Thyroid gland (tissue), 4 donors: Measurements from ENCODE around the gene KIAA1191.

ENCODE experiments used
- POLR2A ChIP-seq, 2 donors: fragments of 450-650 bp; IDR thresholded peaks; one replicate each; pipeline ENCODE4 v1.6.1; 2017; ENCODE audit warnings: antibody characterized with exemption in 2 of 2, mild to moderate bottlenecking in 2 of 2, moderate library complexity in 1 of 2
- TF ChIP-seq, protein P1 (sequence below), 6 experiments: fragments of 200-600 bp in 3 of 6; fragments of 450-650 bp in 3 of 6; sonication (generic) in 3 of 6; IDR thresholded peaks; one replicate each; pipeline ENCODE4 v1.5.1; 2016 to 2019; ENCODE audit warnings: antibody characterized with exemption in 6 of 6, mild to moderate bottlenecking in 2 of 6, inconsistent platforms in 1 of 6, moderate library complexity in 1 of 6

DNA sequence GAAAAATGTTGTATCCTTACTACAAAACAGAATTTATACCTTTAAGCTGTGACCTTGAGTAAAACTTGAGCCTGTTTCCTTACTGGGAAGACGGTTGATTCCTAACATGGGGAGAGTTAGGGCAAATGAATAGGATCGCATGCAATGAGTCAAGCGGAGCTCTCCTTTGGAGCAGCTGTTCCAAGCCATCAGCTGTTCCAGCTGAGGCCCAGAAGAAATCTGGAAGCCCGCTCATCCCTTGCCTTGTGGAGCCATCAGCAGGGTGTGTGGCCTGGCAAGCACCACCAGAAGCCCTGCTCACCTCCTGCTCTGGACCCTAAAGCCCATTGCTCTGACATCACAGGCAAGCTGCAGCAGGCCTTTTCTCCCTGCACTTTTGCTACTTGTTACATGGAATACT is 8.0 kb downstream of the KIAA1191 start:
- TF ChIP-seq, protein P1, sequence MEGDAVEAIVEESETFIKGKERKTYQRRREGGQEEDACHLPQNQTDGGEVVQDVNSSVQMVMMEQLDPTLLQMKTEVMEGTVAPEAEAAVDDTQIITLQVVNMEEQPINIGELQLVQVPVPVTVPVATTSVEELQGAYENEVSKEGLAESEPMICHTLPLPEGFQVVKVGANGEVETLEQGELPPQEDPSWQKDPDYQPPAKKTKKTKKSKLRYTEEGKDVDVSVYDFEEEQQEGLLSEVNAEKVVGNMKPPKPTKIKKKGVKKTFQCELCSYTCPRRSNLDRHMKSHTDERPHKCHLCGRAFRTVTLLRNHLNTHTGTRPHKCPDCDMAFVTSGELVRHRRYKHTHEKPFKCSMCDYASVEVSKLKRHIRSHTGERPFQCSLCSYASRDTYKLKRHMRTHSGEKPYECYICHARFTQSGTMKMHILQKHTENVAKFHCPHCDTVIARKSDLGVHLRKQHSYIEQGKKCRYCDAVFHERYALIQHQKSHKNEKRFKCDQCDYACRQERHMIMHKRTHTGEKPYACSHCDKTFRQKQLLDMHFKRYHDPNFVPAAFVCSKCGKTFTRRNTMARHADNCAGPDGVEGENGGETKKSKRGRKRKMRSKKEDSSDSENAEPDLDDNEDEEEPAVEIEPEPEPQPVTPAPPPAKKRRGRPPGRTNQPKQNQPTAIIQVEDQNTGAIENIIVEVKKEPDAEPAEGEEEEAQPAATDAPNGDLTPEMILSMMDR (IDR thresholded peaks at IDR 0.05) = no peak
- TF ChIP-seq POLR2A (IDR thresholded peaks at IDR 0.05) = no peak
